CD4-positive, alpha-beta T cell treated with Interleukin-15 for 4 hours (primary cell): ENCODE measurements around the gene OR13C8.
"Not testable (repeated sequence)": the region's sequence is repeated elsewhere in the genome, so short reads cannot be mapped to it uniquely, and the experiment has no call there.

Experiments
- DNase-seq: peaks from one replicate; pipeline ENCODE4 v3.0.0-alpha.2; 2020; ENCODE audit warnings: low spot score

The OR13C8 gene, protein sequence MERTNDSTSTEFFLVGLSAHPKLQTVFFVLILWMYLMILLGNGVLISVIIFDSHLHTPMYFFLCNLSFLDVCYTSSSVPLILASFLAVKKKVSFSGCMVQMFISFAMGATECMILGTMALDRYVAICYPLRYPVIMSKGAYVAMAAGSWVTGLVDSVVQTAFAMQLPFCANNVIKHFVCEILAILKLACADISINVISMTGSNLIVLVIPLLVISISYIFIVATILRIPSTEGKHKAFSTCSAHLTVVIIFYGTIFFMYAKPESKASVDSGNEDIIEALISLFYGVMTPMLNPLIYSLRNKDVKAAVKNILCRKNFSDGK

GRCh38 chr9:104568868-104569267, at the start of gene OR13C8:
OR13C8 (plus strand) TSS chr9:104569168; CDS start chr9:104569168, 0 bp downstream.
- no peak for DNase-seq

DNA sequence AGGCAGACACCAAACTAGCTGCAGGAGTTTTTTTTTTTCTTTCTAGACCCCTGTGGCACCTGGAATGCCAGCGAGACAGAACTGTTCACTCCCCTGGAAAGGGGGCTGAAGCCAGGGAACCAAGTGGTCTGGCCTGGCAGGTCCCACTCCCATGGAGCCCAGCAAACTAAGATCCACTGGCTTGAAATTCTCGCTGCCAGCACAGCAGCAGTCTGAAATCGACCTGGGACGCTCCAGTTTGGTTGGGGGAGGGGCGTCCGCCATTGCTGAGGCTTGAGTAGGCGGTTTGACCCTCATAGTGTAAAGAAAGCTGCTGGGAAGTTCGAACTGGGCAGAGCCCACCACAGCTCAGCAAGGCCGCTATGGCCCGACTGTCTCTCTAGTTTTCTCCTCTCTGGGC, 48.7 kb upstream of the OR13C8 start:
- DNase-seq: not testable (repeated sequence)

GRCh38 chr9:104527109-104527508, 41.9 kb upstream of the OR13C8 start, which contains the start of gene OR13C4:
OR13C4 (minus strand) TSS chr9:104527209; CDS start chr9:104527209, 0 bp downstream.
- DNase-seq: no peak

- DNase-seq: no peak
Observed at GRCh38 chr9:104536756-104537155, 32.2 kb upstream of the OR13C8 start, which contains the start of gene OR13C3. OR13C3 (minus strand) TSS chr9:104536856; CDS start chr9:104536723, 133 bp downstream.

DNA sequence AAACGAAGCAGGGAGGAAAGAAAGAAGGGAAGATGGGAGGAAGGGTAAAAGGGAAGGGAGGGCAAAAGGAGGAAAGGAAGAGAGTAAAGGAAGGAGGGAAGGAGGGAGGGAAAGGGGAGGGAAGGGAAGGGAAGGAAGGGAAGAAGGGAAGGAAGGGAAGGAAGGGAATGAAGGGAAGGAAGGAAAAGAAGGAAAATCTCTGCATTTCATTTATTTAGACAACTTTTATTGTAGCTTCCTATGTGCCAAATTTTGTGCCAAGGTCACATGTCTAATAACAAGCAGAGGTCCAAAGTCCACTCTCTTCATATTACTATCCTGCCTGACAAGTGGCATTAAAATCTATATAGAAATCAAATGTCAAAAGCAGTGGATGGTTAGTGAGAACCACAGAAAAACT, 29.7 kb upstream of the OR13C8 start:
- DNase-seq: no peak

- no peak for DNase-seq
Observed at GRCh38 chr9:104544644-104545043, 24.3 kb upstream of the OR13C8 start.

- DNase-seq: no peak
Observed at GRCh38 chr9:104553261-104553660, 15.7 kb upstream of the OR13C8 start.

DNA sequence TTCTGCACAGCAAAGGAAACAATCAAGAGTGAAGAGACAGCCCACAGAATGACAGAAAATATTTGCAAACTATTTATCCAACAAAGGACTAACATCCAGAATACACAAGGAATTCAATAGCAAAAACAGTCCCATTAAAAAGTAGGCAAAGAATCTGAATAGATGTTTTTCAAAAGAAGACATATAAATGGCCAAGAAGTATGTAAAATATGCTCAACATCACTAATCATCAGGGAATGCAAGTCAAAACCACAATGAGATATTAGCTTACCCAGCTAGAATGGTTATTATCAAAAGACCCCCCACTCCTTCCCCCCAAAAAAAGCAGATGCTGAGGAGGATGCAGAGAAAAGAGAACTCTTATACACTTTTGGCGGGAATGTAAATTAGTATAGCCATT, 13.4 kb upstream of the OR13C8 start:
- DNase-seq: no peak

DNA sequence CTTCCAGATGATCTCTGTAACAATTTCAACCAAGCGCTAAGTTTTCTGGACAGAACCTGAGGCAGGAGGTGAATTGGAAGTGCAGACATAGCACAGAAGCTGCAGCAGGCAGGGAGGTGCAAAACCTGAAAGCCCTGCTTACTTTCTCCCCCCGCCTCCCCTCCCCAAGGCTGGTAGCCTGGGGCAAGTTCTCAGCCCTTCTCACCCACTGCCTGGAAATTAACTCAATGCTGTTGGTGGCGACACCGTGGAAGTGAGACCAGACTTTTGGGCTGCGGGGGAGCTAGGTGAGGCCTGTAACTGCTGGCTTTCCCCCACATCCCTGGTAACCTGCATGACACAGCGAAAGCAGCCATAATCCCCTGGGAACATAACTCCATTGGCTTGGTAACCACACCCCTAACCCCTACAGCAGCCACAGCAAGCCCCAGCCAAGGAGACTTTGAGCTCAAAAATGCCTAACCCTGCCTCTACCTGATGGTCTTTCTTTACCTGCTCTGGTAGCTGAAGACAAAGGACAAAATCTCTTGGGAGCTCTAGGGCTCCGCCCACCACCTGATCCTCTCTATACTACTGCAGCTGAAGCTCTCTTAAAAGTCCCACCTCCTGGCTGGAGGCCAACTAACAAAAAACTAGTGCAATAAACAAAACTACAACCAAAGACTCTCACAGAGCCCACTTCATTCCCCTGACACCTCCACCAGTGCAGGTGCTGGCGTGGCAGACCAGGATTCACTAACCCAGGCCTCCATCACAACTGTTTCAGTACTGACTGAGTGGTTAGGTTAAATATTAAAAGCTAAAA, 11.9 kb upstream of the OR13C8 start:
- no peak for DNase-seq

GRCh38 chr9:104564358-104564757, 4.6 kb upstream of the OR13C8 start:
- DNase-seq: no peak

- DNase-seq: no peak
Observed at GRCh38 chr9:104572612-104573011, 3.6 kb downstream of the OR13C8 start.

- DNase-seq: no peak
Observed at GRCh38 chr9:104575456-104575855, 6.5 kb downstream of the OR13C8 start.

GRCh38 chr9:104577263-104577662, 8.3 kb downstream of the OR13C8 start:
- DNase-seq: no peak

GRCh38 chr9:104580562-104580961, 11.6 kb downstream of the OR13C8 start:
- no peak for DNase-seq

GRCh38 chr9:104586496-104587180, 17.7 kb downstream of the OR13C8 start:
- DNase-seq: no peak

DNA sequence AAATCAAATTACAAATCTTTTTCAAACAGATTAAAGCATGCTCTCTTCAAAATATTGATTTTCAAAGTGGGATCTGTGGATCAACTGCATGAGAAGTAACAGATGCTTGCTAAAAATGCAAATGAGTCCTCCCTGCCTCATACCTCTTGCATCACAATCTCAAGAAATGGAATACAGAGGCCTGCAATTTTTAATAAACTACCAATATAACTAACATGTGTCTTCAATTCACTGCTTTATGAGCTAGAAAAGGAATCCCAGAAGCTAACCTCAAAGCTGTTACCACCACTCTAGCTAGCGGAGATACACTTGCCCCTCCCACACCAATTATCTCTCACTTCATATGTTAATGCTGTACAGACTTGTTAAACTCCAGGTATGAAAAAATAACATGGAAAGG, 20.7 kb downstream of the OR13C8 start:
- no peak for DNase-seq

GRCh38 chr9:104598749-104599148, 29.8 kb downstream of the OR13C8 start:
- not testable (repeated sequence) for DNase-seq

GRCh38 chr9:104599313-104599712, 30.3 kb downstream of the OR13C8 start, which contains the start of gene OR13C5:
OR13C5 (minus strand) TSS chr9:104599413; CDS start chr9:104599413, 0 bp downstream.
- DNase-seq: not testable (repeated sequence)

DNA sequence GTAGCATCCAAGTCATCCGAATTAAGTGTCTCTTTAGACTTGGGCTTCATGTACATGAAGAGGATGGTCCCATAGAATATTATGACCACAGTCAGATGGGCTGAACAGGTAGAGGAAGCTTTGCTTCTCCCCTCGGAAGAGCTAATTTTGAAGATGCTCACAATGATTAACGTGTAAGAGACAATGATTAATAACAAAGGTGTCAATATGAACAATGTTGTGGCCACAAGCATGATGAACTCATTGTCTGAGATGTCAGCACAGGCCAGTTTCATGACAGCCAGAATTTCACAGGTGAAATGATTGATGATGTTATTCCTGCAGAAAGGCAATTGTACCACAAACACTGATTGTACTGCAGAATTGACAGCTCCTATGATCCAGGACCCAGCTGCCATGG, 35.8 kb downstream of the OR13C8 start:
- no peak for DNase-seq

DNA sequence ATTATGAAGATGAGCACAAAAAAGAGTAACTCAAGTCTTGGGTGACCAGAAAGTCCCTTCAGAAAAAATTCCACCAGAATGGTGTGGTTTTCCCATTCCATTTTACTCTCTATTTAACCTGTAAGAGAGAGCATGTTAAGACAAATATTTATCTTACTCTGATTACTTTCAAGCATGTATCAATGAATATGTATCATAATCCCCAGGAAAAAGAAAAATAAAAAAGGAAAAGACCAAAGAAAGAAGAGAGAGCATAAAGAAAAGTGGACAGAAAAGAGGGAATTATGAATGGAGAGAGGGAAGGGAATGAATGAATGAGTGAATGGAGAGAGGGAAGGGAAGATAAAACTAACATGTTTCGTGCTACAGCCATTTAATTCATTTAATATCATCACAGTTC, 36.6 kb downstream of the OR13C8 start, which contains the start of gene OR13C2:
Gene OR13C2, minus strand, starts transcription at position 101 of the 400 bp plus-strand sequence. Its CDS starts 0 bp downstream, at position 101.
- not testable (repeated sequence) for DNase-seq

DNA sequence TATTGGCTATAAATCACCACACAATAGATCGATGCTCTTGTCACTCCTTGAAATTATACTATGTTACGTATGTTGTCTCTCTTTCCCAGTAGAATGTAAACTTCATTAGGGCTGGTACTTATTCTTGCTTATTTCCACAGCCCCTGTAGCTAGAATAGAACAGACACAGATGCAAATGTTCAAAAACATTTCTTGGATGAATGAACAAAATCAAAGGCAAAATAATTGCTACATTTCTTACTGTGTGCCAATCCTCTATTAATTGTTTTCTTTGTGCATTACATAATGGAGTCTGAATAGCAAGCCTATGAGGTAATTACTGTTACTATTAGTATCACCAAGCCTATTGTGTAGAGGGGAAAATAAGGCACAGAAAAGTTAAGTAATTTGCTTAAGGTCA, 37.2 kb downstream of the OR13C8 start:
- no peak for DNase-seq

- DNase-seq: no peak
Observed at GRCh38 chr9:104608336-104608735, 39.4 kb downstream of the OR13C8 start.
